Lower leg skin (tissue), 3 donors: ENCODE data around the gene SKAP1.

ENCODE experiments used
- POLR2A ChIP-seq, 2 donors: fragments of 450-650 bp; IDR thresholded peaks; one replicate each; pipeline ENCODE4 v1.6.1; 2016 to 2017; ENCODE audit warnings: antibody characterized with exemption in 2 of 2, mild to moderate bottlenecking in 1 of 2, moderate library complexity in 1 of 2
- TF ChIP-seq, protein P1 (sequence below), 3 donors: fragments of 450-650 bp; IDR thresholded peaks; one replicate each; pipeline ENCODE4 v1.5.1; 2016; ENCODE audit warnings: antibody characterized with exemption in 3 of 3, mild to moderate bottlenecking in 3 of 3, moderate library complexity in 2 of 3

DNA sequence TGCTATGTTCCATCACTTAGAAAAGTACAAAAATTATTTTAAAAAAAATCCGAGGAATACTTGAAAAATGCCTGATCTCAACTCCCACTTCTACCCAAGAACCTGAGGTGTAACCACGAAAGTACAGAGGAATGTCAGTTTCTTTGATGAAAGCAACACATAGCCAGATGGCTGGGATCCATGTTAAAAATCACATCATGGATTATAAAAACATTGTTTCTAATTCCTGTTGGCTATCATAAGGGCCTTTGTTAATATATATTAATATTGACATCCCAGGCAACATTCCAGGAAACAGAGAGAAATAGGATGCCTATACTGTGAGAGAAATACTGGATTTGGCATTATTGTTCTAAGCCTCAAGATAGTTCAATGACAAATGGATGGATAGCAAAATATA, 115.3 kb downstream of the SKAP1 start:
- TF ChIP-seq, protein P1, sequence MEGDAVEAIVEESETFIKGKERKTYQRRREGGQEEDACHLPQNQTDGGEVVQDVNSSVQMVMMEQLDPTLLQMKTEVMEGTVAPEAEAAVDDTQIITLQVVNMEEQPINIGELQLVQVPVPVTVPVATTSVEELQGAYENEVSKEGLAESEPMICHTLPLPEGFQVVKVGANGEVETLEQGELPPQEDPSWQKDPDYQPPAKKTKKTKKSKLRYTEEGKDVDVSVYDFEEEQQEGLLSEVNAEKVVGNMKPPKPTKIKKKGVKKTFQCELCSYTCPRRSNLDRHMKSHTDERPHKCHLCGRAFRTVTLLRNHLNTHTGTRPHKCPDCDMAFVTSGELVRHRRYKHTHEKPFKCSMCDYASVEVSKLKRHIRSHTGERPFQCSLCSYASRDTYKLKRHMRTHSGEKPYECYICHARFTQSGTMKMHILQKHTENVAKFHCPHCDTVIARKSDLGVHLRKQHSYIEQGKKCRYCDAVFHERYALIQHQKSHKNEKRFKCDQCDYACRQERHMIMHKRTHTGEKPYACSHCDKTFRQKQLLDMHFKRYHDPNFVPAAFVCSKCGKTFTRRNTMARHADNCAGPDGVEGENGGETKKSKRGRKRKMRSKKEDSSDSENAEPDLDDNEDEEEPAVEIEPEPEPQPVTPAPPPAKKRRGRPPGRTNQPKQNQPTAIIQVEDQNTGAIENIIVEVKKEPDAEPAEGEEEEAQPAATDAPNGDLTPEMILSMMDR (IDR thresholded peaks at IDR 0.05), result no peak
- TF ChIP-seq POLR2A (IDR thresholded peaks at IDR 0.05), result no peak
